MM.1S (cell line): ENCODE data around the gene MVB12B.

Experiments
- EZH2phosphoT487 ChIP-seq: fragments of 300-600 bp; sonication (generic); IDR thresholded peaks from 2 replicates; pipeline ENCODE4 v1.6.1; 2018; ENCODE audit warnings: antibody characterized with exemption, low read length
- TF ChIP-seq, protein P1 (sequence below): fragments of 300-600 bp; sonication (generic); IDR thresholded peaks from 2 replicates; pipeline ENCODE4 v1.5.1; 2016; ENCODE audit warnings: antibody characterized with exemption, low read length, mixed read lengths

DNA sequence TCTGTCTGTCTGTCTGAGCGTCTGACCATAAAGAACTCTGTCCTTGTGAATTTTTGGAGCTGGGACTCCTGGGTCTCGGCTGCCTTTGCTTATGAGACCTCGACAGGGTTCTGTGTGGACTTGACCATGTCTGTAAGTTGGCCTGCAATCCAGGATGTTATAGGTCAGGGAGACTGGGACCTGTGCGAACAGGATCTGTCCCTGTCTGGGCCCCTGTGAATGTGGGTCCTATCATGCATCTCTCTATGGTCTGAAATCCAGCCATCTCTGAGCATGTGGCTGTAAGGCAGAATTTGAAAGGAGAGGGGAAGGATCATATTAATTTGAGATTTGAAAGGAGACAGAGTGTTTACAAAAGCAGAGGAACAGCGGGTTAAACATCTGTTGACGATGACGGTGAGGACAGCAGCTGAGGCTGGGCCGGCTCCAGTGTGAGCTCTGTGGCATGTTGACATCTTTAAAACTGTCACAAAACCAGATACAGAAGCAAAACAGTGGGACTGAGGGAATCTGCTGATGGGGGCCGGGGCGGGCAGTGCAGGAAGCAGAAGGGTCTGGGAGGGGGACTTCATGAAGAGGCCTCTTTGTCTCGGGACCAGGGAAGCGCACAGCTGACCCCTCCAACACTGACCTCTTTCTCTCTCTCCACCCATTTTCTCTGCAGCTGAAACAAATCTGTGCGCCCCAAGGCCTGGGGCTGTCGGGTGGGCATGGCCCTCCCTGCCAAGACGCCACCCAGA is 19.1 kb upstream of the MVB12B start:
- TF ChIP-seq, protein P1, sequence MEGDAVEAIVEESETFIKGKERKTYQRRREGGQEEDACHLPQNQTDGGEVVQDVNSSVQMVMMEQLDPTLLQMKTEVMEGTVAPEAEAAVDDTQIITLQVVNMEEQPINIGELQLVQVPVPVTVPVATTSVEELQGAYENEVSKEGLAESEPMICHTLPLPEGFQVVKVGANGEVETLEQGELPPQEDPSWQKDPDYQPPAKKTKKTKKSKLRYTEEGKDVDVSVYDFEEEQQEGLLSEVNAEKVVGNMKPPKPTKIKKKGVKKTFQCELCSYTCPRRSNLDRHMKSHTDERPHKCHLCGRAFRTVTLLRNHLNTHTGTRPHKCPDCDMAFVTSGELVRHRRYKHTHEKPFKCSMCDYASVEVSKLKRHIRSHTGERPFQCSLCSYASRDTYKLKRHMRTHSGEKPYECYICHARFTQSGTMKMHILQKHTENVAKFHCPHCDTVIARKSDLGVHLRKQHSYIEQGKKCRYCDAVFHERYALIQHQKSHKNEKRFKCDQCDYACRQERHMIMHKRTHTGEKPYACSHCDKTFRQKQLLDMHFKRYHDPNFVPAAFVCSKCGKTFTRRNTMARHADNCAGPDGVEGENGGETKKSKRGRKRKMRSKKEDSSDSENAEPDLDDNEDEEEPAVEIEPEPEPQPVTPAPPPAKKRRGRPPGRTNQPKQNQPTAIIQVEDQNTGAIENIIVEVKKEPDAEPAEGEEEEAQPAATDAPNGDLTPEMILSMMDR, result no peak
- no peak for TF ChIP-seq EZH2phosphoT487
